ENCODE results near the gene PLCH1. TPM values are rescaled to one million over a fixed set of nuclear protein-coding genes. Genes with fewer than 3 reads are reported as not detected.

PLCH1 gene
- total and polyA plus RNA-seq, 10 of the 15 experiments (the other 5 are each of a cell fraction or from before 2014, with no cell fraction given): 0.03 to 0.22 (median 0.04) TPM; not detected in 5

GRCh38 chr3:155369735-155370134 is 375.1 kb downstream of the PLCH1 start:
- no peak for FAIRE-seq
- no TSS peak for BruUV-seq (replicated peaks)
- ChIA-PET SMC1A (ENCODE audit: uncharacterized antibody, unreplicated experiment) (no interaction called here), POLR2A (no interaction called here), RAD21 (ENCODE audit: unreplicated experiment) (no interaction called here), CTCF (interaction anchor here (0.8 kb wide), 1 partner anchor 278 kb away, joined by 3 read pairs; no protein-coding TSS in a partner anchor)
- no peak overlapping the region for H2AFZ ChIP-seq (ENCODE audit: control insufficient read depth, low read depth, low read length)
- no peak for TF ChIP-seq CBFB (IDR thresholded peaks at IDR 0.05; ENCODE audit: low read depth)
- no peak for TF ChIP-seq RAD51 (IDR thresholded peaks at IDR 0.05)
- no peak for TF ChIP-seq WRNIP1 (IDR thresholded peaks at IDR 0.05; ENCODE audit: borderline replicate concordance, low read depth, low read length)
- H3K9me3 ChIP-seq (replicated peaks; ENCODE audit: control insufficient read depth, insufficient read depth, low read length): no peaks in the 10 kb centered on the region; the same call in 2 of the 3 replicates
- H4K20me1 ChIP-seq (ENCODE audit: control insufficient read depth, insufficient read depth): no peaks in the 10 kb centered on the region
- DNase-seq (ENCODE audit: low read depth, low spot score): no peak
- intact Hi-C loops (cut with micrococcal nuclease; ENCODE audit: unreplicated experiment): no loop called here
- in situ Hi-C loops (cut with MboI): no loop called here
- no peak overlapping the region for H3K4me2 ChIP-seq (ENCODE audit: control insufficient read depth, insufficient read depth)
- H3K27ac ChIP-seq (ENCODE audit: control insufficient read depth, insufficient read depth): no peak overlapping the region
- no peaks in the 10 kb centered on the region for H3K27me3 ChIP-seq (replicated peaks in 1 of 2; ENCODE audit: control insufficient read depth in 2 of 2, insufficient read depth in 2 of 2, low read length in 1 of 2)
- no peaks in the 10 kb centered on the region for H3K36me3 ChIP-seq (ENCODE audit: control insufficient read depth in 2 of 2, insufficient read depth in 2 of 2, low read length in 1 of 2)
- H3K9ac ChIP-seq (ENCODE audit: control insufficient read depth, insufficient read depth, low read length): no peak overlapping the region
- no peak overlapping the region for H3K4me3 ChIP-seq
- H3K79me2 ChIP-seq (ENCODE audit: control insufficient read depth, insufficient read depth, low read length): no peaks in the 10 kb centered on the region
- no peaks in the 10 kb centered on the region for H3K4me1 ChIP-seq (ENCODE audit: control insufficient read depth, insufficient read depth, low read length)
- ATAC-seq: no peak
- 34% methylated on average over 3 of the region's 3 CpGs for WGBS (ENCODE audit: insufficient coverage, insufficient replicate concordance, low lambda C conversion rate, missing lambda C conversion rate)

- FAIRE-seq: no peak
- H3K36me3 ChIP-seq (ENCODE audit: control insufficient read depth in 2 of 2, insufficient read depth in 2 of 2, low read length in 1 of 2): no peaks in the 10 kb centered on the region
- intact Hi-C loops (cut with micrococcal nuclease; ENCODE audit: unreplicated experiment) (no loop called here), in situ Hi-C loops (cut with MboI) (no loop called here)
- no peak overlapping the region for H3K27ac ChIP-seq (ENCODE audit: control insufficient read depth, insufficient read depth)
- H3K79me2 ChIP-seq (ENCODE audit: control insufficient read depth, insufficient read depth, low read length): no peaks in the 10 kb centered on the region
- no peak overlapping the region for H3K4me3 ChIP-seq
- H3K9ac ChIP-seq (ENCODE audit: control insufficient read depth, insufficient read depth, low read length): no peak overlapping the region
- no peaks in the 10 kb centered on the region for H3K27me3 ChIP-seq (replicated peaks in 1 of 2; ENCODE audit: control insufficient read depth in 2 of 2, insufficient read depth in 2 of 2, low read length in 1 of 2)
- H4K20me1 ChIP-seq (ENCODE audit: control insufficient read depth, insufficient read depth): no peaks in the 10 kb centered on the region
- ChIA-PET POLR2A (no interaction called here), SMC1A (ENCODE audit: uncharacterized antibody, unreplicated experiment) (no interaction called here), CTCF (no interaction called here), RAD21 (ENCODE audit: unreplicated experiment) (no interaction called here)
- H2AFZ ChIP-seq (ENCODE audit: control insufficient read depth, low read depth, low read length): no peak overlapping the region
- no TSS peak for BruUV-seq (replicated peaks)
- H3K4me1 ChIP-seq (ENCODE audit: control insufficient read depth, insufficient read depth, low read length): no peaks in the 10 kb centered on the region
- no peak overlapping the region for H3K4me2 ChIP-seq (ENCODE audit: control insufficient read depth, insufficient read depth)
- 50% methylated on average over 5 of the region's 5 CpGs for WGBS (ENCODE audit: insufficient coverage, insufficient replicate concordance, low lambda C conversion rate, missing lambda C conversion rate)
- DNase-seq (ENCODE audit: low read depth, low spot score): no peak
- no peaks in the 10 kb centered on the region; the same call in 2 of the 3 replicates for H3K9me3 ChIP-seq (replicated peaks; ENCODE audit: control insufficient read depth, insufficient read depth, low read length)
- no peak for ATAC-seq
- TF ChIP-seq BRCA1 (IDR thresholded peaks at IDR 0.05; ENCODE audit: low read depth, low read length) (no peak), BCL11A (IDR thresholded peaks at IDR 0.05; ENCODE audit: low read depth, low read length) (no peak), RELB (IDR thresholded peaks at IDR 0.05; ENCODE audit: low read depth) (no peak), EED (IDR thresholded peaks at IDR 0.05; ENCODE audit: low read depth) (no peak), RELA (IDR thresholded peaks at IDR 0.05; ENCODE audit: borderline replicate concordance, partially characterized antibody) (no peak), SUZ12 (IDR thresholded peaks at IDR 0.05; ENCODE audit: unreplicated experiment) (no peak), MYB (IDR thresholded peaks at IDR 0.05; ENCODE audit: borderline replicate concordance, low read depth, low read length) (no peak), WRNIP1 (IDR thresholded peaks at IDR 0.05; ENCODE audit: borderline replicate concordance, low read depth, low read length) (no peak), HDAC6 (IDR thresholded peaks at IDR 0.05; ENCODE audit: unreplicated experiment) (no peak), BMI1 (IDR thresholded peaks at IDR 0.05; ENCODE audit: borderline replicate concordance) (no peak), PKNOX1 (IDR thresholded peaks at IDR 0.05) (no peak), CHD1 (IDR thresholded peaks at IDR 0.05; ENCODE audit: low read depth, low read length) (no peak), ZZZ3 (IDR thresholded peaks at IDR 0.05; ENCODE audit: control insufficient read depth, insufficient read length, low read depth) (no peak), E2F4 (IDR thresholded peaks at IDR 0.05; ENCODE audit: low read depth, low read length) (no peak), IKZF2 (IDR thresholded peaks at IDR 0.05) (no peak)
Observed at GRCh38 chr3:155369244-155369643, 375.6 kb downstream of the PLCH1 start.
